HG03060 (cell line): Measurements from ENCODE around the gene TMEM72.

Experiments
- ATAC-seq: cut with Tn5 transposase; IDR thresholded peaks from one replicate; pipeline ENCODE4 v1.9.1; 2021; ENCODE audit warnings: low read depth, moderate number of reproducible peaks; ENCODE audit not compliant: unreplicated experiment

TMEM72 gene

GRCh38 chr10:44932517-44933450, 21.6 kb downstream of the TMEM72 start:
- peak; percentile 84 for ATAC-seq

GRCh38 chr10:44933451-44934321, 22.5 kb downstream of the TMEM72 start:
- no peak for ATAC-seq

DNA sequence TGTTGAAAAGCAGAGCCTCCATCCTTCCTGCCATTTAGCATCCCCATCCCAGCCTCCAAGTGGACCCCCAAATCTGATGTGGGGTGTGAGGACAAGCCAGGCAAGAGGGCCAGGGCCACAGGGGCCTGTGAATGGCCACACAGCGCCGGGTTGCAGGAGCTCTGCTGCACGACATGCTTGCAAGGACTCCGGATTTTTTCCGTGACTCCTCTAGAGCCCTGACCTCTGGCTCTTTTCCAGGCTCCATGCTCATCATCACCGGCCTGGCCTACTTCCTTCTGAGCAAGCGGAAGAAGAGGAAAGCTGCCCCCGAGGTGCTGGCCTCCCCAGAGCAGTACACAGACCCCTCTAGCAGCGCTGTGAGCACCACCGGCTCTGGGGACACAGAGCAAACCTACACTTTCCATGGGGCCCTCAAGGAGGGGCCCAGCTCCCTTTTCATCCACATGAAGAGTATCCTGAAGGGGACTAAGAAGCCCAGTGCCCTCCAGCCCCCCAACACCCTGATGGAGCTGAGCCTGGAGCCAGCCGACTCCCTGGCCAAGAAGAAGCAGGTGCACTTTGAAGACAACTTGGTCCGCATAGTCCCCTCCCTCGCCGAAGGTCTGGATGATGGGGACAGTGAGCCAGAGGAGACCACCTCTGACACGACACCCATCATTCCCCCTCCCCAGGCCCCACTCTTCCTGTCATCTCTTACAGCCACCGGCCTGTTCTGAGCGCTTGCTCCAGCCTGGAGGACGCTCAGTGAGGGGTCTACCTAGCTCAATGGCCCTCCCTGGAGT, 23.5 kb downstream of the TMEM72 start:
- no peak for ATAC-seq

DNA sequence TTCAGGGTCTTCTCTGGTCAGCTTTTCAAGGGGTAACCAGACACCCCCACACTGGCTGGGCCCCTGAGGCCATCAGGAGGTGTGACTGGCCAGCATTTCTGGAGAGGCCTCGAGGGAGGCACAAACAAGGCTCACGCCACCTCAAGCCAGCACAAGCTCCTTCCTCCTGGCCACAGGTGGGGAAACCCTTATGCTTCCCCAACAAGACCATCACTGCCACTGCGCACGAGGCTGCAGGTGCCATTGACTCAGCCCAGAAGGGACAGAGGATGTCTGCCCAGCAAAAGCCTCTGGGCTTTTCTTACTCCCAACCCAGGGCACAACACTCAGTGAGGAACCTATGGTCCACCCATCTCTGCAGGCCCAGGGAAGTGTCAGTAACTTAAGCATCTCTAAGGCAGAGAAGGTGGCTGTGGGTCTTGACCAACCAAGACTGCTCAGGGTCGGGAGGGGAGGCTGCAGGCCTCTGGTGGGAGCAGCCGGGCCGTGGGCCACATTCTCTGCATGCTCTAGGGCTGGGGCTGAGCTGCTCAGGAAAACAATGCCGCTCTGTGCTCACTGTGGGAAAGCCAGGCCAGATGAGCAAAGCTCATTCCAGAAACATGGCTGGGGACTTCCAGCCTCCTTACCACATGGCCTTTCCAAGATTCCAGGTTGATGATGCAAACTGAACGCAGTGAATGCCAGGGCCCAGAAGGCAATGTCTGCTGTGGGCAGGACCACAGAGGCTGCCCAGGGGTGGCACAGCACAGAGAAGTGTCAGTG, 24.2 kb downstream of the TMEM72 start:
- ATAC-seq: no peak

- no peak for ATAC-seq
These were observed 24.8 kb downstream of the TMEM72 start for GRCh38 chr10:44935966-44936295.

DNA sequence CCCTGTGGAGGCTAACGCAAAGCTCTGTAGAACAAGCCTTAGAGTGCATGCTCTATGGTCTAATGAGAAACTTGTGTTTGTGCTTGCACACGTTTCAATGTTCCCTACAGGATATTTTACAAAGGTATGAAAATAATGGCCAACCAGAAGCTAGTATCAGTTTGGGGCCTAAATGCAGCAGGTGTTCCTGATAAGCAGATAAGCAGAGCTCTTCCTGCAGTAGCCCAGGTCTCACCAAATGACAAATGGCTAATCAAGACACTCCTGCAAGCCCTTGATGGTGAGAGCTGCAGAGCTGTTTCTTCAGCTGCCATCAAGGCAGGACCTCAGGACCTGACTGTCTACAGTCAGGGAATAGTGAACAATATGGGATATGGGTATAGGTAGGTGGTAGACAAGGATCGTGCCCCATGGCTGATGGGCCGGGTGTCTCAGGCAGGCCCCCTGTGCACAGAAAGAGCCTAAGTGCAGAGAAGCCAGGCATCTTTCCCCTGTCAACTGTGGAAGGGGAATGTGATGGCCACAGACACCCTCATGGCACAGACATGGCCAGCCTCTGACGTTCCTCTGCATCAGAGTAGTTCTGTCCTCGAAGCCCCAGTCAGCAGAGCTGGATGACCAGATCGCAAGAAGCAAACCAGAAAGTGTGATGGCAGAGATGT, 25.3 kb downstream of the TMEM72 start:
- ATAC-seq: no peak

DNA sequence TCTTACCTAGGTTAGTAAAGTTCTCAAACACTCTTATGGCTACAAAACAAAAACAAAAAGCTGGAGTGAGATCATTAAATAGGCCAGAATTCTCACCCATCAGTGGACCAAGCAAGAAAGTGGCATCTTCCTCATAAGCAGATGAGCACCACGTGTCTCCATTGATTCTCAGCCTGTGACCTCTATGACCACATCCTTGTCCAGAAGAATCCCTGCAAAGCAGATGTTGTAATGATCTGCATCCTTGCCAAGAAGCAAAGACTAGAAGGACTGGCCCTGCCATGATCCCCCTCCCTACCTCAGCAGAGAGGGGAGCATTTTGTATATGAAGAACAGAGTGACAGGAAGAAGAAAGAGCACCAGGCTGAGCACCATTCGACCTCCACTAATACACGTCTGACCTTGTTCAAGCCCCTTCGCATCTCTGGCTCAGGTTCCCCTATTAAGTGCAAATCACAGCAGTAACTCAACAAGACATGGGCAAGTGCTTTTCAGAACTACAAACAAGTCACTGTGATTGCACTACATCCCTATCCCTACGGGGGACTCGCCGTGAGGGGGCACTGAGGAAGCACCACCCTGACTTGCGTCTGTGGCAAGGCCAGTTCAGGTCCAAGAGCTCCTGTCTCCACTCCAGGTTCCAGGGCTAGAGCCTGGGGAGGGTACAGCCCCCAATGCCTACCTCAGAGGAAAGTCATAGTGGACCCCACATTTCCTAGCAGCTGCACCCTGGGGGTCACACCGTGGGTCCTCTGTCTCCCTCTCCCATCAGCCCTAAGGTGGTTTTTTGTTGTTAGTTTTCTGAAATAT, 26.3 kb downstream of the TMEM72 start:
- ATAC-seq: no peak

DNA sequence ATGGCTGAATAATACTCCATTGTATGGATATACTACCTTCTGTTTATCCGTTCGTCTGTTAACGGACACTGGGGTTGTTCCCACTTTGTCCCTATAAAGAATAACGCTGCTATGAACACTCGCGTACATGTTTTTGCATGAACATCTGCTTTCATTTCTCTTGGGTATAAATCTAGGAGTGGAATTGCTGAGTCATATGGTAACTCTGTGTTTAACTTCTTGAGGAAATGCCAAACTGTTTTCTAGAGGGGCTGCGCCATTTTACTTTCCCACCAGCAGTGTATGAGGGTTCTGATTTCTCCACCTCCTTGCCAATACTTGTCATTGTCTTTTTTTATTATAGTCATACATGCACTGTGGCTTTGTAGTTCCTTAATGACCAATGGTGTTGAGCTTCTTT, 27.8 kb downstream of the TMEM72 start:
- no peak for ATAC-seq

DNA sequence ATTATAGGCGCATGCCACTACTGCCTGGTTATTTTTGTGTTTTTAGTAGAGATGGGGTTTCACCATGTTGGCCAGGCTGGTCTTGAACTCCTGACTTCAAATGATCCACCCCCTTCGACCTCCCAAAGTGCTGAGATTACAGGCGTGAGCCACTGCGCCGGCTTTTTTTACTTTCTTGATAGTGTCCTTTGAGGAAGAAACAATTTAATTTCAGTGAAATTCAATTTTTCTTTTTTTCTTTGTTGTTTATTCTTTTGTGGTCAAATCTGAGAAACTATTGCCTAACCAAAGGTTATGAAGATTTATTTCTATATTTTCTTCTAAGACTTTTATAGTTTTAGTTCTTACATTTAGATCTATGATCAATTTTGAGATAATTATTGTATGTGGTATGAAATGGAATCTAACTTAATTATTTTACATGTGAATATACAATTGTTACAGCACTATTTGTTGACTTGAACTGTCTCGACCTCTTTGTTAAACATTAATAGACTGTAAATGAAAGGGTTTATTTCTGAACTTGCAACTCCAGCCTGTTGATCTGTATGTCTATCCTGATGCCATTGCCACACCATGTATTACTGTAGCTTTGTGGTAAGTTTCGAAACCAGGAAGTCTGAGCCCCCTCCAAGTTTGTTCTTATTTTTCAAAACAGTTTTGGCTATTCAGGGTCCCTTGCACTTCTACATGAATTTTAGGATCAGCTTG, 28.7 kb downstream of the TMEM72 start:
- ATAC-seq: no peak

DNA sequence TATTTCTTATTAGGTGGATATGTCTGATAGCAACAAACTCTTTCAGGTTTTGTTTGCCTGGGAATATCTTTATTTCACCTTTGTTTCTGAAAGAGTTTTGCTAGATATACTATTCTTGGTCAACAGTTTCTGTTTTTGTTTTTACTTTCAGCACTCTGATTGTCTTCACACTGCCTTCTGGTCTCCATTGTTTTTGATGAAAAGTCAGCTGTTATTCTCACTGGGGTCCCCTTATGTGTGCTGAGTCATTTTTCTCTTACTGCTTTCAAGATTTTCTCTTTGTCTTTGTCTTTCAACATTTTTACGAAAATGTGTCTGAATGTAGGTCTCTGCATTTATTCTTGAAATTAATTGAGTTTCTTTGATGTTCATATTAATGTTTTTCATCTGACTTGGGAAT, 33.2 kb downstream of the TMEM72 start:
- no peak for ATAC-seq

- ATAC-seq: peak; percentile 61
These were observed 35.1 kb downstream of the TMEM72 start for GRCh38 chr10:44946205-44946604.

- no peak for ATAC-seq
These were observed 36.4 kb downstream of the TMEM72 start for GRCh38 chr10:44947371-44948152.

DNA sequence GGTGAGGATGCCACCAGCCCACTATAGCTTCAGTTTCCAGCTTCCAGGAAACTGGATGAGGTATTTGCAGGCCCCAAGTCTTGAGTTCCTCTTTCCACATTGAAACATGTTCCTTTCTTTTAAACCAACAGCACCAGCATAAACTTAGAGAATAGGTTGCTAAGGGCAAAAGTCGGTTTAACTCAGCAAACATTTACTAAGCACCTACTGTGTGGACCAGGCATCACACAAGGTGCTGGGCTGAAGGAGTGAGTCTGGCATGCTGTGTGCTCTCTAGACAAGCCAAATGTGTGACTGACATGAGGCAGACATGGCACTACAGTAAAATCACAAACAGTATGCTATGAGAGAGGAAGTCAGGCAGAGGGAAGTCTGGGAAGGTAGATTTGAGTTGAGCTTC, 37.5 kb downstream of the TMEM72 start:
- ATAC-seq: no peak

DNA sequence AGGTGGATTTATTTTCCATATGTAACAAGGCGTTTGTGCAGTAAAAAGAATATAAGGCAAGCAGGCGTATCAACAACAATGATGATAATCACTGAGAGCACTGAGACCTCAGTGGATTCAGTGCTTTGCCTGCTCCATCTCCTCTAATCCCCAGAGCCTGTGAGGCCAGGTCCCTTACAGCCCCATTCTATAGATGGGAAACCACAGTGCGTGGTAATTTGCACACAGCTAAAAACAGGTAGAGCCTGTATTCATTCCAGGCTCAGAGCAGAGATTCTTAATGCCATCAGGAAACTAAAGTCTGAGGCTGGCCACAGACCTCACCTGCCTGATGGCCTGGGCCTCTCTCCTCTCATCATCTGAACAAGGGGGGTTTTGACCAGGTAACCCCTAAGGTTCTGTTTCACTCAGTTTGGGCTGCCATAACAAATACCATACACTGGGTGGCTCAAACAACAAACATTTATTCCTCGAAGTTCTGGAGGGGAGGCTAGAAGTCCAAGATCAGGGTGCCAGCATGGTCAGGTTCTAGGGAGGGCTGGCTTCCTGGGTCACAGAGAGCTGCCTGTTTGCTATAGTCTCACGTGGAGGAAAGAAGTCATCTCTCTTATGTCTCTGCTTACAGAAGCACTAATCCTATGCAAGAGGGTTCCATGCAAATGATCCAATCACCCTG, 38.1 kb downstream of the TMEM72 start:
- no peak for ATAC-seq

GRCh38 chr10:44949915-44950314, 38.8 kb downstream of the TMEM72 start:
- ATAC-seq: no peak

DNA sequence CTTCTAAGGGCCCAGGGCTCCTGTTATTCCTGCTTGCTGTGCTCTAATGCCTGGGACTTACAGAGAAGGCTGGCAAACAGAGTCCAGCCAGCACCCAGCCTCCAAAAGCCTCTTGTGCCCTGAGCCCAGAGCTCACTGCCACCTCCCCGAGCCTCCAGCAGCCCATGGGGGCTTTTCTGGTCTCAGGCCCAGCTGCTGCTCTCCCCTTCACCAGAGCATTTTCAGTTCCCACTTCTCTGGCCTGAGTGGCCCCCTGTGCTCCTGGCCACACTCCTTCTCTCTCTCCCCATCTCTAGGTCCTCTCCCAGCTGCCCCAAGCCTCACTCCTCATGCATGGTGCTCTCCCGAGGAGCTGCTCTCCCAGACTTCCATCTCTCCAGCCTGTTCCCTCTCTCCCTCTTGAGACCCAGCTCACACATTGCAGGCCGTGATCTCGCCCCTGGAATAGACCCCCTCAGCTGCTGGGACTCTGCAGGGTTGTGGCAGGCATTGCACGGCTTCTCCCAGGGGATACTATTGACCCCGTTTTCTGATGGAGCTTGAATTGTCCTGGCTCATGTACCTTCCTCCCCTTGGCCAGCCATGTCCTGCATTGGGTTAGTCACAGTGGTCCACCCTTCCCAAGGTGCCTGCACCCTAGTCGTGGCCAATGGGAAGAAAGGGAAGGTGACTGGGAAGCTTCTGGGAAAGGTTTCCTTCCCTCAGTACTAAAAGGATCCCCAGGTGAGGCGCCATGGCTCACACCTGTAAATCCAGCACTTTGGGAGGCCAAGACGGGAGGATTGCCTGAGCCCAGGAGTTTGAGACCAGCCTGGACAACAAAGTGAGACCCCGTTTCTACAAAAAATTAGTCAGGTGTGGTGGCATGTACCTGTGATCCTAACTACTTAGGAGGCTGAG, 39.4 kb downstream of the TMEM72 start:
- no peak for ATAC-seq
